ENCODE results near the gene SUPT5H. TPM values are rescaled to one million over a fixed set of nuclear protein-coding genes. Genes with fewer than 3 reads are reported as not detected.

SUPT5H gene
- total and polyA plus RNA-seq, 10 of the 15 experiments (the other 5 are each of a cell fraction or from before 2014, with no cell fraction given), result 27.2 to 194 (median 83.6) TPM

GRCh38 chr19:39445196-39446111, at the start of gene SUPT5H (continued):
- TF ChIP-seq IRF4 (IDR thresholded peaks at IDR 0.05; ENCODE audit: low read depth, low read length), result 0 out of 2 replicates have a peak, but pooled peaks have one; percentile 30
- peak; percentile 59 for TF ChIP-seq RELB (IDR thresholded peaks at IDR 0.05; ENCODE audit: low read depth)
- peak; percentile 81 for TF ChIP-seq LARP7 (IDR thresholded peaks at IDR 0.05)
- TF ChIP-seq MAX (IDR thresholded peaks at IDR 0.05; ENCODE audit: low read depth, low read length), result peak; percentile 84
- TF ChIP-seq BRCA1 (IDR thresholded peaks at IDR 0.05; ENCODE audit: low read depth, low read length), result peak; percentile 97
- no peak for TF ChIP-seq BMI1 (IDR thresholded peaks at IDR 0.05; ENCODE audit: borderline replicate concordance)
- TF ChIP-seq SP1 (IDR thresholded peaks at IDR 0.05; ENCODE audit: low read depth, low read length), result peak; percentile 69
- TF ChIP-seq NFYA (IDR thresholded peaks at IDR 0.05; ENCODE audit: borderline replicate concordance, low read depth, low read length), result no peak
- peak; percentile 94 for TF ChIP-seq CREB1 (IDR thresholded peaks at IDR 0.05; ENCODE audit: low read depth)
- TF ChIP-seq EP300 (IDR thresholded peaks at IDR 0.05; ENCODE audit: borderline replicate concordance in 1 of 2, control insufficient read depth in 1 of 2, low read depth in 2 of 2, low read length in 2 of 2), result peak in 1 of 2 experiments; percentile 25; a peak in 1 of 4 replicates
- TF ChIP-seq TBL1XR1 (IDR thresholded peaks at IDR 0.05; ENCODE audit: low read depth, low read length), result no peak
- peak; percentile 82 for TF ChIP-seq PML (IDR thresholded peaks at IDR 0.05; ENCODE audit: low read length)
- peak; percentile 22 for TF ChIP-seq PBX3 (IDR thresholded peaks at IDR 0.05; ENCODE audit: insufficient replicate concordance, low read depth, low read length)
- peak; percentile 15; the same call in 1 of the 2 replicates for TF ChIP-seq RUNX3 (IDR thresholded peaks at IDR 0.05; ENCODE audit: low read length)
- no peak for TF ChIP-seq PAX8 (IDR thresholded peaks at IDR 0.05)
- TF ChIP-seq IKZF2 (IDR thresholded peaks at IDR 0.05), result peak in 1 of 2 experiments; percentile 34; a peak in 1 of 4 replicates
- TF ChIP-seq ZNF622 (IDR thresholded peaks at IDR 0.05), result no peak
- peak; percentile 96 for TF ChIP-seq TCF12 (IDR thresholded peaks at IDR 0.05; ENCODE audit: low read depth, low read length)
- no peak for TF ChIP-seq ZNF274 (IDR thresholded peaks at IDR 0.05; ENCODE audit: insufficient read depth, insufficient read length)
- no peak for TF ChIP-seq E2F4 (IDR thresholded peaks at IDR 0.05; ENCODE audit: low read depth, low read length)
- TF ChIP-seq ZSCAN29 (IDR thresholded peaks at IDR 0.05), result no peak
- peak; percentile 69; the same call in 1 of the 2 replicates for TF ChIP-seq FOXM1 (IDR thresholded peaks at IDR 0.05; ENCODE audit: low read depth, low read length)
- peak; percentile 61; the same call in 1 of the 2 replicates for TF ChIP-seq NR2F1 (conservative IDR thresholded peaks at IDR 0.05)
- peak; percentile 57; the same call in 1 of the 2 replicates for TF ChIP-seq PAX5 (IDR thresholded peaks at IDR 0.05; ENCODE audit: borderline replicate concordance, low read depth, low read length)
- TF ChIP-seq CREM (IDR thresholded peaks at IDR 0.05; ENCODE audit: low read depth), result peak; percentile 96
- TF ChIP-seq RFX5 (IDR thresholded peaks at IDR 0.05; ENCODE audit: low read depth, low read length), result no peak
- no peak for TF ChIP-seq CHD1 (IDR thresholded peaks at IDR 0.05; ENCODE audit: low read depth, low read length)
- TF ChIP-seq GATAD2B (conservative IDR thresholded peaks at IDR 0.05; ENCODE audit: low read depth), result peak; percentile 86
- TF ChIP-seq SUPT20H (IDR thresholded peaks at IDR 0.05; ENCODE audit: borderline replicate concordance, control insufficient read depth, low read depth, low read length), result no peak

Data from GM12878 (cell line).